RWPE1 (cell line): ENCODE results near the gene CFAP43.
A peak's percentile ranks its signal among the peaks of the same experiment; 100 is the strongest.

Experiments
- CTCF ChIA-PET: fragments of 350-600 bp; sonication (Branson Sonifier 250); formaldehyde crosslinking; extraction: SDS; loops from one replicate; lab custom pipeline; 2021; lab: Yijun Ruan, JAX
- POLR2A ChIA-PET: fragments of 400-600 bp; formaldehyde crosslinking; extraction: SDS; loops from one replicate; lab custom pipeline; 2020; ENCODE audit warnings: antibody characterized with exemption; ENCODE audit not compliant: low non-redundant PET; lab: Yijun Ruan, JAX
- DNase-seq: peaks from one replicate; pipeline ENCODE4 v3.0.0; 2012; ENCODE audit warnings: low spot score
- H3K27ac ChIP-seq: fragments of 450-650 bp; 2 replicates; pipeline ENCODE4 v1.5.1; 2017
- CTCF ChIP-seq: fragments of 450-650 bp; conservative IDR thresholded peaks from 2 replicates; pipeline ENCODE4 v1.5.1; 2017; ENCODE audit warnings: low read depth, mild to moderate bottlenecking

CFAP43 gene

DNA sequence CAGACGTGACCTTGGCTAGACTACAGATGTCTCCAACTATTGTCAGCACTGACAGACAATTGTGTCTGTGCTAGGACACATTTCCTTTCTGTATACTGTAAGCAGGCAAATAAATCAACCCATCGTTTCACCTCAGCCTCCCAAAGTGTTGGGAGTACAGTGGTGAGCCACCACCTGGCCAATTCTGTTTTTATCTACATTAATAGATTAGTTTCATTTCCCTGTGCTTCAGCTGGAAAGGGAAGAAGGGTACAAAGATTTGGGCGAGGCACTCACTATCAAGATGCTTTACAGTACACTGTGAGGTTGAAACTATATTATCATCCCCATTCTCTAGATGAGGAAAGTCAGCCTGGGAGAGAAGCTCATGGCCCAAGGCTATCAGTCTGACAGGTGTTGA, 88.3 kb downstream of the CFAP43 start:
- no peak for TF ChIP-seq CTCF
- no peak overlapping the region for H3K27ac ChIP-seq
- ChIA-PET CTCF (interaction anchor here (0.7 kb wide), 2 partner anchors 17 to 35 kb away, joined by 3 to 4 read pairs; no protein-coding TSS in a partner anchor), POLR2A (no interaction called here)
- no peak for DNase-seq

- ChIA-PET CTCF (no interaction called here), POLR2A (no interaction called here)
- TF ChIP-seq CTCF: no peak
- H3K27ac ChIP-seq: no peak overlapping the region
- DNase-seq: no peak
Observed at GRCh38 chr10:104142081-104142480, 90.1 kb downstream of the CFAP43 start.

GRCh38 chr10:104139221-104139620, 92.9 kb downstream of the CFAP43 start:
- no peak for DNase-seq
- ChIA-PET POLR2A (no interaction called here), CTCF (interaction anchor here (1.5 kb wide), 1 partner anchor 58 kb away, joined by 3 read pairs; no protein-coding TSS in a partner anchor)
- TF ChIP-seq CTCF: 0 out of 2 replicates have a peak, but pooled peaks have one; percentile 9
- no peak overlapping the region for H3K27ac ChIP-seq

DNA sequence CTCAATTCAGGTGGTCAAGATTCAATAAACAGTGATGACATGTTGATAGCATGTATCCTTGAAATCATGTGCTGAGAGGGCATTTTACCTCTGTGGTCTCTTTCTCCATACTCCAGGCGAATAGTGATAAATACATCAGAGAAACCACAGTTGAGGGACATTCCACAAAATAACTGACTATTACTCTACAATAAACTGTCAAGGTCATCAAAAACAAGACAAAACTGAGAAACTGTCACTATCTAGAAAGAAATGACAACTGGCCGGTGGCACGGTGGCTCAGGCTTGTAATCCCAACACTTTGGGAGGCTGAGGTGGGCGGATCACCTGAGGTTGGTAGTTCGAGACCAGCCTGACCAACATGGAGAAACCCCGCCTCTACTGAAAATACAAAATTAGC, 94.0 kb downstream of the CFAP43 start:
- ChIA-PET CTCF (no interaction called here), POLR2A (no interaction called here)
- DNase-seq: no peak
- no peak overlapping the region for H3K27ac ChIP-seq
- TF ChIP-seq CTCF: no peak

DNA sequence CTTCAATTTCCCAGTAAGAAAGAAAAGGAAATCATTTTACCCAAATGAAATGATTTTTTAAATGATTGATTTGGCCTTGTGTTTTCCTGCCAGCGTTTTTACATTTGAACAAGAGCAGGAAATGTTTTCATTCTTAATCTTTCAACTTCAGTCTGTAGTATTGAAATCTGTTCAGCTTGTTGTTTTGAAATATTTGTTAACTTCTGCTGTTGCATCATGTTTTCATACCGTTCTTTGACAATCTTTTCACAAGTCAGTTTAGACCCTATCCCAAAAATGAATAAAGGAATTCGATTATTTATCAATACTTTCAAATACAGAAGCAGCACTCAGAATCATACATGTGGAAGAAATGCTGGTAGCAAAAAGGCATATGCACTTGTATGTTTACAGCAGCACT, 102.1 kb downstream of the CFAP43 start:
- TF ChIP-seq CTCF: no peak
- no peak for DNase-seq
- ChIA-PET CTCF (interaction anchor here (0.7 to 1.6 kb wide), 3 partner anchors 8 to 1661 kb away, joined by 3 to 5 read pairs (median 4); partner anchors contain the start of gene SFR1), POLR2A (no interaction called here)
- no peak overlapping the region for H3K27ac ChIP-seq

- ChIA-PET CTCF (interaction anchor here (0.6 to 1.4 kb wide), 4 partner anchors 42 to 114 kb away, joined by 3 to 5 read pairs (median 3); partner anchors contain the start of gene COL17A1), POLR2A (no interaction called here)
- H3K27ac ChIP-seq: no peak overlapping the region
- DNase-seq: no peak
- TF ChIP-seq CTCF: no peak
Observed at GRCh38 chr10:104128214-104128613, 104.0 kb downstream of the CFAP43 start.
